ENCODE data around the gene AEBP1.

GRCh38 chr7:44145969-44146911, 42.1 kb downstream of the AEBP1 start:
- TF ChIP-seq CTCF (IDR thresholded peaks at IDR 0.05) (no peak), POLR2A (IDR thresholded peaks at IDR 0.05) (no peak)
